Tibial nerve (tissue), 3 donors: ENCODE data around the gene THSD7B.

Experiments
- CTCF ChIP-seq, 5 experiments: fragments of 200-600 bp in 3 of 5; fragments of 450-650 bp in 2 of 5; sonication (generic) in 3 of 5; IDR thresholded peaks; one replicate each; pipeline ENCODE4 v1.5.1; 2016 to 2019; ENCODE audit warnings: antibody characterized with exemption in 5 of 5, mild to moderate bottlenecking in 3 of 5, moderate library complexity in 2 of 5
- POLR2A ChIP-seq, 2 donors: fragments of 450-650 bp; IDR thresholded peaks; one replicate each; pipeline ENCODE4 v1.6.1; 2017; ENCODE audit warnings: antibody characterized with exemption in 2 of 2, mild to moderate bottlenecking in 2 of 2, moderate library complexity in 2 of 2

DNA sequence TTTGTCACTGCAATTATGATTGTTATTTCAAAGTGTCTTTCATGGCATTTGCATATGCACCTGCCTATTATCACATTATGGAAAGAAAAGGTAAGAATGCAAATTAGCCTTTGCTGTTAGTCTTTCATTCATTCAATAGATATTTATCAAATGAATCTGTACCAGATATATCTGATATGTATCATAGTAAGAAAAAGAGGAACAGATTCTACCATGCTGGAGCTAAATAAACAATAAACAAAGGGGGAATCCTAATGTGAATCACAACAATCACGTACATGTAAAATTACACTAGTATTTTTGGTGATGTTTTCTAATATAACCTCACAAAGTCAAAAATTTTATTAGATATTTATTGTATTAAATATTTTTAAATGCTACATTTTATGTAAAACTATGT is 446.4 kb downstream of the THSD7B start:
- TF ChIP-seq CTCF (IDR thresholded peaks at IDR 0.05) (no peak), POLR2A (IDR thresholded peaks at IDR 0.05) (no peak)
